Stimulated activated CD4-positive, alpha-beta T cell treated with anti-CD3 and anti-CD28 coated beads, Interleukin-15, amount 100 ng/mL, for 48 hours (primary cell): Measurements from ENCODE around the gene CLMP.
"Not testable (repeated sequence)": the region's sequence is repeated elsewhere in the genome, so short reads cannot be mapped to it uniquely, and the experiment has no call there.

Experiments
- DNase-seq, 2 donors: peaks; one replicate each; pipeline ENCODE4 v3.0.0-alpha.2; 2020; ENCODE audit warnings: low read depth in 2 of 2

CLMP gene

GRCh38 chr11:123137431-123138224 lies 57.4 kb downstream of the CLMP start:
- DNase-seq, result no peak

GRCh38 chr11:123135863-123136446 lies 59.1 kb downstream of the CLMP start:
- DNase-seq, result no peak

- no peak for DNase-seq
These were observed 62.2 kb downstream of the CLMP start for GRCh38 chr11:123132881-123133280.

GRCh38 chr11:123132034-123132766 lies 62.8 kb downstream of the CLMP start:
- DNase-seq, result not testable (repeated sequence)

GRCh38 chr11:123129920-123130319 lies 65.1 kb downstream of the CLMP start:
- no peak for DNase-seq

- DNase-seq, result no peak
These were observed 69.9 kb downstream of the CLMP start for GRCh38 chr11:123125169-123125568.

GRCh38 chr11:123122852-123123251 lies 72.2 kb downstream of the CLMP start:
- DNase-seq, result no peak

GRCh38 chr11:123122341-123122740 lies 72.7 kb downstream of the CLMP start:
- DNase-seq, result no peak

- DNase-seq, result no peak
These were observed 78.6 kb downstream of the CLMP start for GRCh38 chr11:123116486-123116885.

GRCh38 chr11:123111465-123111864 lies 83.6 kb downstream of the CLMP start:
- no peak for DNase-seq

- DNase-seq, result no peak
These were observed 84.7 kb downstream of the CLMP start for GRCh38 chr11:123110397-123110796.

GRCh38 chr11:123107945-123108495 lies 87.0 kb downstream of the CLMP start:
- no peak for DNase-seq

GRCh38 chr11:123104697-123105096 lies 90.4 kb downstream of the CLMP start:
- no peak for DNase-seq

GRCh38 chr11:123103326-123103980 lies 91.6 kb downstream of the CLMP start:
- no peak for DNase-seq

- no peak for DNase-seq
These were observed 94.5 kb downstream of the CLMP start for GRCh38 chr11:123100379-123101085.

GRCh38 chr11:123098990-123099389 lies 96.1 kb downstream of the CLMP start:
- no peak for DNase-seq

GRCh38 chr11:123093739-123094138 lies 101.3 kb downstream of the CLMP start:
- DNase-seq, result no peak

- DNase-seq, result no peak
These were observed 103.5 kb downstream of the CLMP start for GRCh38 chr11:123091506-123091905.

GRCh38 chr11:123090168-123090567 lies 104.9 kb downstream of the CLMP start:
- not testable (repeated sequence) for DNase-seq

- DNase-seq, result not testable (repeated sequence)
These were observed 106.2 kb downstream of the CLMP start for GRCh38 chr11:123088896-123089295.

GRCh38 chr11:123087657-123088056 lies 107.4 kb downstream of the CLMP start:
- not testable (repeated sequence) for DNase-seq
